NCI-H2227 (cell line): ENCODE measurements around the gene SKOR1.
A peak's percentile ranks its signal among the peaks of the same experiment; 100 is the strongest.

ENCODE experiments used
- DNase-seq: peaks from one replicate; lab custom pipeline; 2025; ENCODE audit not compliant: unreplicated experiment; lab: John Stamatoyannopoulos, UW

Gene SKOR1

DNA sequence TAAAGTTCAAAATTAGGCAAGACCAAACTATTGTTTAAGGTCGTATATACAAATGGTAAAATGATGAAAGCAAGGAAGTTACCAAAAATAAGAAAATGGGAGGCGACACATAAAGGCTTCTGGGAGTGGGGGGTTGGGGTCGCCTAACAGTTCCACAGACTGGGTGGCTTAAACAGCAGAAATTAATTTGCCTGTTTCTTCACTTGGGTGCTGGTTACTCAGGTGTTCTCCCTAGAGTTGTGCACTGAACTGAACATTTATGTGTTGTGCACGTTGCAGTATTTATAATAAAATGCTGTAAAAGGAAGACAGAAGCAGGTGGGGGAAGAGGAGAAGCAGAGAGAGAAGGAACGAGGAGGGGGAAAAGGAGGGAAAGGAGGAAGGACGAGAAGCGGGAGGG is 25.0 kb downstream of the SKOR1 start:
- DNase-seq: no peak

DNA sequence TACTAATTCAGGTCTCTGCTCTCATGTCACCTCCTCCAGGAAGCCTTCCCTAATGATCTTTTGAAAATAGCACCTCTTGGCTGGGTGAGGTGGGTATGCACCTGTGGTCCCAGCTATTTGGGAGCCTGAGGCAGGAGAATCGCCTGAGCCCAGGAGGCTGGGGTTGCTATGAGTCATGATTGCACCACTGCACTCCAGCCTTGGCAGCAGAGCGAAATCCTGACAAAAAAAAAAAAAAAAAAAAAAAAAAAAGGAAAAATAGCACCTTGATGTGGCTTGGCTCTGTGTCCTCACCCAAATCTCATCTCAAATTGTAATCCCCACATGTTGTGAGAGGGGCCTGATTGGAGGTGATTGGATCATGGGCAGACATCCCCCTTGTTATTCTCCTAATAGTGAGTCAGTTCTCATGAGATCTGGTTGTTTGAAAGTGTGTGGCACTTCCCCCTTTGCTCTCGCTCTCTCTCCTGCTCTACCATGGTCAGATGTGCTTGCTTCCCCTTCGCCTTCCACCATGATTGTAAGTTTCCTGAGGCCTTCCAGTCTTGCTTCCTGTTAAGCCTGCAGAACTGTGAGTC is 25.8 kb downstream of the SKOR1 start:
- DNase-seq: no peak

DNA sequence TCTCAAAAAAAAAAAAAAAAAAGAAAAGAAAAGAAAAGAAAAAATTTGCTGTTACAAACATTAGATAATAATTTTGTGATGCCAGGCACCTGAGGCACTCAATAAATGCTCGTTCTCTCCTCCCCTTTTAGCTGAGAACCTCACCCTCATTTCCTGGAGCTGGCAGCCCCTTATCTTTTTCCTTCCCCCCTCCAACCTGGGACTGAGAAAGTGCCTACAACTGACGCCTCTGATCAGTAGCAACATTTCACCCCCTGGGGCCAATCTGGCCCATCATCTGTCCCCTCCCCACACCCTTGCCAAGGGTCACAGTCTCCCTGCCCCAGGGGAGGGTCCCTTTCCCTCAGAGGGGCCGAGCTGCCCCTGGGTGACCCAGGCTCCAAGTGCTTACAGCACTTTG is 27.1 kb downstream of the SKOR1 start:
- no peak for DNase-seq

DNA sequence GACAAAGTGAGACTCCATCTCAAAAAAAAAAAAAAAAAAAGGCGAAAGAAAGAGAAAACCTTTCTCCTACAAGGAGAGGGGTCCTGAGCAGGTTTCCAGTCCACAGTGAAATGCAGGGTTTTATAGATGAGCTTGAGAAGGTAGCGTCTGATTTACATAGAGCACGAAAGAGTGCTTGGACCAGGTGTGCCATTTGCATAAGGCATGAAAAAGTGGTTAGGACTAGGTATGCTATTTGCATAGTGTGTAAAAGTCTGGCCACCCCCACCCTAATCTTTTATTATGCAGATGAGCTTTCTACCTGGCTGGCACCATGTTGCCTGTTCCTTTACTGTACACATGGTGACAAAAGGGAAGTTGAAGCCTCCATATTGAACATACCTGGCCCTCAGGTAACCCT is 28.1 kb downstream of the SKOR1 start:
- DNase-seq: no peak

DNA sequence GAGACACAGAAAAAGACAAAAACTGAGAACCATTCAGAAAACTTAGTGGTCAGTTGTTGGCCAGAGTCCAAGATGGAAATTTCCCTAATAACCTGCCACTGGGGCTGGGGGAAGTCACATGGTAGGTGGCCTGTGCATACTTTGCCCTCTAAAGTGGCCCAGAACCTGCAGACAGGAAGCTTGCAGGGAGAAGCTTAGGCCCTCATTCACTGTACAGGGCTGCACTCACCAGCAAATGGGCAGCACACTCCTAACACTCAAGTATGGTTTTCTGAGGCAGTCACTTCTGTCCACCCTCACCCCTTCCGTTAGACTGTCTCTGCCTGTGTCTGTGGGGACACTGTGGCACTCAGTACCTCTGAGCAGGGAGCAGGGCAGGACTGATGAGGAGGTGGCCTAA is 29.0 kb downstream of the SKOR1 start:
- no peak for DNase-seq

DNA sequence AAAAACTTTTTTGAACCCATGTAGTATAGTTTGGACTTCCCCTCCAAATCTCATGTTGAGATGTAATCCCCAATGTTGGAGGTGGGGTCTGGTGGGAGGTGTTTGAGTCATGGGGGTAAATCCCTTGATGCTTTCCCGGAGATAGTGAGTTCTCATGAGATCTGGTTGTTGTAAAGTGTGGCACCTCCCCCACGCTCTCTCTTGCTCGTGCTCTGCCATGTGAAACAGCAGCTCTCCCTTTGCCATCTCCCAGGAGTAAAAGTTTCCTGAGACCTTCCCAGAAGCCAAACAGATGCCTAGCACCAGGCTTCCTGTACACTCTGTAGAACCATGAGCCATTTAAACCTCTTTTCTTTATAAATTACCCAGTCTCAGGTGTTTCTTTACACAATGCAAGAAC is 30.5 kb downstream of the SKOR1 start:
- DNase-seq: no peak

DNA sequence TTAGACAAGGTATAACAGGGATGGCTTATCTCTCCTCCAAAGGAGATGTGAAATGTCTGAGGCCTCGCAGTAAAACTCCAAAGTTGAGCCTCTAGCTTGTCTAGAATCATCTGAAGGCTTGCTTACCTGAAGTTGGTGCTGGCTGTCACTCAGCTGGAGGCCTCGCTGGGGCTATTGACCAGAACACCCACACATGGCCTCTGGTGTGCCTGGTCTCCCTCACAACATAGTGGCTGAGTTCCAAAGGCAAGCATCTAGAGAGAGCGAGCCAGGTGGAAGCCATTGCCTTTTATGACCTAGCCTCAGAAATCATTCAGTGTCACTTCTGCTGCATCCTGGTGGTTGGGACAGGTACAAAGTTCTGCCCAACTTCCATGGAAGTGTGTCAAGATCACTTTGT is 31.9 kb downstream of the SKOR1 start:
- no peak for DNase-seq

DNA sequence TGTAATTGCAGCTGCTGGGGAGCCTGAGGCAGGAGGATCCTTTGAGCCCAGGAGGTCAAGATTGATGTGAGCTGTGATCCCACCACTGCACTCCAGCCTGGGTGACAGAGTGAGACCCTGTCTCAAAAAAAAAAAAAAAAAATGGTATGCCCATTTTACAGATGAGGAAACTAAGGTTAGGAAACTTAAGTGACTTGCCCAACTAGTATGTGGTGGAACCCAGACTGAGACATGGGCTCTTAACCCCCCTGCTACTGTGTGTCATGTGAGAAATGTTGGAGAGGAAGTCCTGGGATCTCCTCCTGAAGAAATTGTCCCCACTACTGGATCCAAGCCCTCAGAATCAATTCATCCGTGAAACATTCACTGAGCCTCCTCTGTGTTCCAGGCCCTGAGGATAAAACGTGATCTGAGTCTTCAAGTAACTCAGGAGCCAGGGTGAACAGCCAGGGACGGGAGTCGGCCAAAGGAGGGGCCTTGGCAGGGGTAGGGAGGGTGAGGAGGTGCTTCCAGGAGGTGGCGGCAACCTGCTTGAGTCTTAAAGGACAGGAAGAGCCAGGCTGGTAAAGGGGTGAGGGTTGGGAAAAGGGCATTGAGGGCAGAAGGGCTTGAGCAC is 34.1 kb downstream of the SKOR1 start:
- no peak for DNase-seq

DNA sequence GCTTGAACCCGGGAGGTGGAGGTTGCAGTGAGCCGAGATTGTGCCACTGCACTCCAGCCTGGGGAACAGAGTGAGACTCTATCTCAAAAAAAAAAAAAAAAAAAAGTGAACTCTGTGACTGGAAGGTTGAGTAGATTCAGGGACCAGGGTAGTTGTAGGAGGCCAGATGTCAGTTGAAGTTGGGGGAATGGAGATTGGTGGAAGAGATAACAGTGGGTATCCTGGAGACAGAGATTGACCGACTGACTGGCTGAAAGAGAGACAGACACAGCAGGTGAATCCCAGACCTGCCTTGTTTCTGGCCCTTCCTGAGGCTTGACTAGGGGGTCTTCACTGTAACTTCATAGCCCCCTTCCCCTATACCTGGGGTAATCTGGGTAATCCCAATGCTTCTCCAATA is 36.7 kb downstream of the SKOR1 start:
- no peak for DNase-seq

DNA sequence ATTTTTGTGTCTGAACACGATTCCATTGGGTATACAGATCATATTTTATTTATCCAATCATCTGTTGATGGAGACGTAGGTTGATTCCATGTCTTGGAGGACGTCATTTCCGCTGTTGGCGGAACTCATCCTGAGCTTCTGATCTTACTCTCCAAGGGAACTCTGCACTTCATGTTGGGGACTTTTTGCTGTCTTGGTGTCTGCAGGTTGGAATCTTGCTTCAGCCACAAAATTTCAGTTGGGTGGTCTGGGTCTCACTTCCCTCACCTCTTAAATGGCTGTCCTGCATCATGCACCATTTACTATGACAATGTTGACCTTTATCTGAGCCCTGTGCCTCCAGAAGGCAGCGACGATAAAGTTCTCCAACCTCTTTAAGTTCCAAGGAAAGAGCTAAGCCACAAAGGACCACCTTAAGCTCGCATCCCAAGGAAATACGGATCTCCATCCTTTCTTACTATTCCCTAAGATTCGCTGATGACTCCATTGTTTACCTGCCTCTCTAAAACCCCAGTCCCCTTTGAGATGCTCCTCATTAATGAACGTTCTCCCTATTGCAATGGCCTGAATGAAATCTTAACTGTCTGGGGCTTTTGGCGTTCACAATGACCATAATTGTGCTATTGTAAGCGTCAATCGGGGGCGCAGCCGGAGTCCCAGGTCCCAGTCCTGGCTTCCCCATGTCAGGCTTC is 37.6 kb downstream of the SKOR1 start:
- no peak for DNase-seq

DNA sequence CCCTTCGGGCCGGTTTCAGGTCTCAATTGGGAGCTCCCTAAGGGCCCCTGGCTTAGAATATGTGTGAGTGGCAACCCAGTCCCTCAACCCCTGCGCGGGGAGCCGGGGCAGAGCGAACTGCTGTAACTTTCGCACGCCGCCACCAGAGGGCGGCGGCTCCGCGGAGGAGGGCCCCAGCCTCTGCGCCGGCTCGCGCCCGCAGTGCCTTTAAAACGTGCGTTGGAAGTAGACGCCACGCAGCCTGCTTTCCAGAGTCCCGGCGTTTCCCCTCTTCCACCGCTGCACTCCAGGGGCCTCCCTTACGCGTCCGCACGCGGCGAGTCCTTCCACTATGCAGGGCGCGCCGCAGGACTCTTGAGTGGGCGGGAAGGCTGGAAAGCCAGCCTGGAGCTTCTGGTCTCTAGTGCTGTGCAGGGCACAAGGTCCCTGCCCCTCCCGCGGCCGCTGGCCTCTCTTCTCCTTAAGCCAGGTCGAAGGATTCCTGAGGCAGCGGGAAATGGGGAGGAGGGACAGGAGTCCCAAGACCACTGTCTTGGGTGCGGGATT is 38.2 kb downstream of the SKOR1 start:
- peak; percentile 82 for DNase-seq

DNA sequence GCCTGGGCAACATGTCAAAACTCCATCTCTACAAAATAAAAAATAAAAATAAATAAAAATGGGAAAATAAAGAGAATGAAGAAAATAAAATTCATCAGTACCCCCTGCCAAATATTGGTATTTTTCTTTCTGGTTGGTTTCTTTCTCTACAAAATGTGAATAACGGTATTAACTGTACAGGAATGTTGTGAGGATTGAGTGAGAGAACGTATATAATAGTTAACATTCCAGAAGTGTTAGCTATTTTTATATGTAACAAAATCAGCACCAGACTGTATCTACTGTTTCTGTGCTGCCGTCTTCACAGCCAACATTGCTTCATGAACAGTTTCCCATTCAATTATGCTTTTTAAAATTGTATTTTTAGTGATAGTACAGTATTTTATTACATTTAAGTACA is 40.0 kb downstream of the SKOR1 start:
- no peak for DNase-seq

DNA sequence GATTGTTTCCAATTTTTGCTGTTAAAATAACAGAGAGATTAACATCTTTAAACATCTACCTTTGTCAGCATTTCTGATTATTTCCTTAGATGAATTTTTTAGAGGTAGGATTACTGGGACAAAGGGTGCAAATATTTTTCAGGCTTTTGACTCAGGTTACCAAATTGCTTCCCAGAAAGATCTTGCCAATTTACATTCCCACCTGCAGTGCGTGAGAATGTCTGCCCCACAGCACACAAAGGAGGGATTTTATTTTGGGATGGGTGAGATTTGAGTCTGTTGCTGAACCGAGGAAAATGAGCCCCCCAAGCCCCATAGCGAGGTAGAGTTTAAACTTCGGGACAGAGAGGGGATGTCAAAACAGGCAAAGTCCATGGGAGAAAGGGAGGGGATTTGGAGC is 40.5 kb downstream of the SKOR1 start:
- DNase-seq: no peak

DNA sequence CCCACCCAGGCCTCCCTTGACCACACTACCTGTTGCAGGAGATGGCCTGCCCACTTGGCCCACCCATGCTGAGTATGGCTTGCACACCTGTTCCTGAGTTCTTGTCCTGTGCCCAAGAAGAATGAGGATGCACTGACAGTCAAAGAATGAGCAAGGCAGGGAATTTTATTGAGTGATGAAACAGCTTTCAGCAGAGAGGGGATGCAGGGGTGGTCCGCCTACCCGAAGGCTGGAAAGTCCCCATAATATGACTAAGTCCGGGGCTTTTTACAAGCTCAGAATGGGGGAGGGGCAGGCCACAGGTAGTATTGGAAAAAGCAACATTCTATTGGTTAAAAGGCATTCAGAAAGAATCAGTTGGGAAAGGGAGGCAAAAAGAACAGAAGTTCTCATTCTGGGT is 44.4 kb downstream of the SKOR1 start:
- DNase-seq: no peak

DNA sequence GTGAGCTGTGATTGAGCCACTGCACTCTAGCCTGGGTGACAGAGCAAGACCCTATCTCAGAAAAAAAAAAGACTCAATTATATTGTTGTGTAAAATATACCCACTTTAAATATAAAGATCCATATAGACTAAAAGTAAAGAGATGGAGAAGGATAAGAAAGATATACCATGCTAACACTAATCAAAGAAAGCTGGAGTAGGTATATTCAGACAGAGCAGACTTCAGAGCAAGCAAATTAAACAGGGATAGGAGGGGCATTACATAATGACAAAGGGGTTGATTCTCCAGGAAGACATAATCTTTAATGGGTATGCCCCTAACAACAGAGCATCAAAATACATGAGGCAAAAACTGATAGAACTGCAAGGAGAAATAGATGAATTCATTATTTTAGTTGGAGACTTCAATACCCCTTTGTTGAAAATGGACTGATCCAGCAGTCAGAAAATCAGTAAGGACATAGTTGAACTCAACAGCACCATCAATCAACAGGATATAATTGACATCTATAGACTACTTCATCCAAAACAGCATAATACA is 45.6 kb downstream of the SKOR1 start:
- DNase-seq: no peak

DNA sequence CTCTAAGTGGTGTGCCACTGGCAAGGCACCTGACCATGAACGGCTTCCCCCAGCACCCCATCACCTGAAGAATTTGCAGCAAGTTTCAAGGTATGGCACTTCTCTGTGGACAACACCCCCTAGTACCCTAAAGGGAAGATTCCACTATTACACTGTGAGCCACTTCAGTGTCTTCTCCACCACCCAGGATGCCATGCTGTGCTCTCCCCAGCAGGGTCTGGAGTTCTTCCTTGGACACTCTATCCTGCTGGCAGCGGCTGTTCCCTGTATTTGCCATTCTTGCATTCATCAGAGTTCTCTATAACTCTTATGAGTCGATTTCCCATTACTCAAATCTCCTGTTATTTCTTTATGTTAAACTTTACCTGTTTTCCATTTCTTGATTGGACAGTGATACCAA is 48.5 kb downstream of the SKOR1 start:
- DNase-seq: no peak

DNA sequence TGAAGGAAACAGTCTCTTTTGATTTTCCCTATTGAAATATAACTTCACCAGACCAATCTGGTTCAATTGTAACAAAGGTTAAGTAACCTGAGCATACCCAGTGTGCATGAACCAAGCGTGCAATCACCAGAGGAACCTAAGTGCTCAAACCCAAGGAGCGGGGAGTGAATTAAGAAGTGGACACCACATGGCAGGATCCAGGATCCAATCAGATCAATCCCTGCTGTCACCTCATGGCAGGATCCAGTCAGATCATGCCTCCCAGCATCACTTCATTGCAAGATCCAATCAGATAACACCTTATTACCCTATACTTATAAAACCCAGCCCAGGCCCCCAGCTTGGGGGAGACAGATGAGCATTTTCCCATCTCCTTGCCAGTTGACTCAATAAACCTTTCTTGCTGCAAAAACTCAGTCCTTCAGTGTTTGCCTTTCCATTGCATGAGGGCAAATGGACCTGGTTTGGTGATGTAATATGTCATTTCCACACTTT is 53.5 kb downstream of the SKOR1 start:
- no peak for DNase-seq

DNA sequence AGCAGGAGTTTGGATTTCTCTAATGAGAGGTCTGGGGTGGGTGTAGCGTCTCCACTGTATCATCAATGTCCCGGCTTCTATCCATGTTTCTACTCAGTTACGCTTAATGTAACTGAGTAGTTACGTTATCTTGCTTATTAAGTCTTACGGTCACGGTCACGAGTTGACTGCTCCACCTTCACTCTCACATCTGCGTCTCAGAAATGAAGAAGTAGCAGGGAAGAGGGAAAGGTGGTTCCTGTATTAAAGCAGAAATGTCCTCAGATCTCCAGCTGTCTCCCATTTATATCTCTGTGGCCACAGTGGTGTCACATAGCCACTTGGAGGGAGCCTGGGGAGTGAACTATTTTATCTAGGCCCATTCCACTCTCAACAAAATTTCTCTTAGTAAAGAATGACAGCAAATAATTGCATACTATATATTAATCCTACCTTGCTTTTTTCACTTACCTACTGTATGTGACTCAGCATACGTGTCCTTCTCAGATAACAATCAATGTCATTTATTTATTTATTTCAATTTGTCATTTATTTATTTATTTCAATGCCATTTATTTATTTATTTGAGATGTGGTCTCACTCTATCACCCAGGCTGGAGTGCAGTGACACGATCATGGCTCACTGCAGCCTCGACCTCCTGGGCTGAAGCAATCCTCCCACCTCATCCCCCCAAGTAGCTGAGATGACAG is 54.3 kb downstream of the SKOR1 start:
- no peak for DNase-seq

DNA sequence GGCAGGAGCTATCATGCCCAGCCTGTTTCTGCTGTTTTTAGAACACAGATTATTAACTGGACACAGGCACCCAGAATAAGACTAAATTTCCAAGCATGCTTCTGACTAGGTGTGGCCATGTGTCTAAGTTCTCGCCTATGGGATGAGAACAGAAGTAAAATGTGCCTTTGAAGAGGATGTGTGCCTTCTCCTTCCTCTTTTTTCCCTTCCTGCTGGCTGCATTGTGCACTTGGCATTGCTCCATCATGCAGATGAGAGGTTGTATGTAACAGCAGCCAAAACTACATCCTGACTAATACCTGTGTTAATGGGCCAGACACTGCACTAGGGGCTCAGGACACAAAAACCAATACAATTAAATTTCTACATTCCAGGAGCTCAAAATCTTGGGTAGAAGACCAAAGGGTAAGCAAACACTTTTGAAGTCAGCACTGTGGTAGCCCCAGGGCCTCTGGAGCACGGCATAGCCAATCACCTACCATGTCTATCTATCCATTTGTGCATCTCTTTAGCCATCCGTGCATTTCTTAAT is 55.4 kb downstream of the SKOR1 start:
- no peak for DNase-seq

DNA sequence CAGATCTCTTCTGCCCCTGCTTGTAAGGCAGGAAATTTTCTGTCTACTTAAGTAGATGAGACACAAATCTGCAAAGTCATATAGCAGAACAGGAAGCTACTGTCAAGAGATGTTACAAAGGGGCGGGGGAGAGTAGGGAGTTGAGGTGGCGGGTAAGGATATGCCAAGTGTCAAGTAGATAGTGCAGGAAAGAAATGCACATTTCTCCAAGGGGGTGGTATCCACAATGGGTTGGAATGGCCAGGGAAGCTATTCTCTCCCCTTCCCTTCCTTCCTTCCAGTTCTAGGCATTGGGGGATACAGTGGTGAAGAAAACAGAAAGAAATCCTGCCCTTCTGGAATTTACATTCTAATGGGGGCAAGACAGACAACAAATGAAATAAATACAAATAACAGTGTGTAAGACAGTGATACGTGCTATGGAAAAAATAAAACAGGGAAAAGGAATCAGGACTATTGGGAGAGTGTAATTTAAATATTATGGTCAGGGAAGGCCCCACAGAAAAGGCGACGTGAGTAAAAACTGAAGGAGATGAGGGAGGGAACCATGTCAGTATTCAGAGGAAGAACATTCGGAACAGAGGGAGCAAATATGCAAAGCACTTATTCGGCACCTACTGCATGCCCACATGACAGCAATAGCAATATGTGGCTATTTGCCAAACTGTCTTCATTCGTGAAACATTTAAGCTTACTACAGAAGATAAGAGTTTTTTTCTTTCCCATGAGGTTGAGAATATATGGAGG is 57.4 kb downstream of the SKOR1 start:
- DNase-seq: peak; percentile 10
